Testis (tissue), 2 donors: ENCODE results near the gene MINK1.

Experiments used
- POLR2A ChIP-seq: fragments of 450-650 bp; IDR thresholded peaks from one replicate; pipeline ENCODE4 v1.6.1; 2017; ENCODE audit warnings: antibody characterized with exemption, mild to moderate bottlenecking, moderate library complexity
- TF ChIP-seq, protein P1 (sequence below), 3 experiments: fragments of 450-650 bp in 2 of 3; fragments of 200-600 bp in 1 of 3; sonication (generic) in 1 of 3; IDR thresholded peaks; one replicate each; pipeline ENCODE4 v1.5.1; 2016 to 2019; ENCODE audit warnings: antibody characterized with exemption in 3 of 3, mild to moderate bottlenecking in 2 of 3, moderate library complexity in 1 of 3

DNA sequence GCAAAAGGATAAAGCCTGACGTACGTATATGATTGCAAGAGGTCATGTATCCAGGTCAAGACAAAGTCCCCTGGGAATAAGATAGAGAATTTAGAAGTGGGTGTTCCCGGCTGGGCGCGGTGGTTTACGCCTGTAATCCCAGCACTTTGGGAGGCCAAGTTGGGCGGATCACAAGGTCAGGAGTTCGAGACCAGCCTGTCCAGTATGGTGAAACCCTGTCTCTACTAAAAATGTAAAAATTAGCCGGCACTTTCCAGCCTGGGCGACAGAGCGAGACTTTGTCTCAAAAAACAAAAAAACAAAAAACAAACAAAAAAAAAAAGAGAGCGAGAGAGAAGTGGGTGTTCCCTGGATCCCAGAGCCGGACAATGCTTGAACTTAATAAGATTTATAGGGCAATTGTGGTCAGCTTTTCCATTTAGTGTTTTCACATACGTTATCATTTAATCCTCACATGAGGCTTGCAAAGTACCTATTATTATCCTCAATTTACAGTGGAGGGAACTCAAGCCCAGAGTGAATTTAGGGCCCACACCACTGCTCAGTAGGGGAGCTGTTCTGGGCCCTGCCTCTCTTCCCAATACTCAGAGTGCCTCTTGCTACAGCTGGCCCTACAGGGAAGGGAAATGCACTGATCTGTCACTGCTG lies 44.9 kb upstream of the MINK1 start:
- TF ChIP-seq, protein P1, sequence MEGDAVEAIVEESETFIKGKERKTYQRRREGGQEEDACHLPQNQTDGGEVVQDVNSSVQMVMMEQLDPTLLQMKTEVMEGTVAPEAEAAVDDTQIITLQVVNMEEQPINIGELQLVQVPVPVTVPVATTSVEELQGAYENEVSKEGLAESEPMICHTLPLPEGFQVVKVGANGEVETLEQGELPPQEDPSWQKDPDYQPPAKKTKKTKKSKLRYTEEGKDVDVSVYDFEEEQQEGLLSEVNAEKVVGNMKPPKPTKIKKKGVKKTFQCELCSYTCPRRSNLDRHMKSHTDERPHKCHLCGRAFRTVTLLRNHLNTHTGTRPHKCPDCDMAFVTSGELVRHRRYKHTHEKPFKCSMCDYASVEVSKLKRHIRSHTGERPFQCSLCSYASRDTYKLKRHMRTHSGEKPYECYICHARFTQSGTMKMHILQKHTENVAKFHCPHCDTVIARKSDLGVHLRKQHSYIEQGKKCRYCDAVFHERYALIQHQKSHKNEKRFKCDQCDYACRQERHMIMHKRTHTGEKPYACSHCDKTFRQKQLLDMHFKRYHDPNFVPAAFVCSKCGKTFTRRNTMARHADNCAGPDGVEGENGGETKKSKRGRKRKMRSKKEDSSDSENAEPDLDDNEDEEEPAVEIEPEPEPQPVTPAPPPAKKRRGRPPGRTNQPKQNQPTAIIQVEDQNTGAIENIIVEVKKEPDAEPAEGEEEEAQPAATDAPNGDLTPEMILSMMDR (IDR thresholded peaks at IDR 0.05), result no peak
- no peak for TF ChIP-seq POLR2A
